Lower leg skin (tissue), 4 donors: ENCODE data around the gene KRTAP12-1. TPM values are rescaled to one million over a fixed set of nuclear protein-coding genes. Genes with fewer than 3 reads are reported as not detected.
A peak's percentile ranks its signal among the peaks of the same experiment; 100 is the strongest.

ENCODE experiments used
- DNase-seq, 2 donors: peaks; one replicate each; pipeline ENCODE4 v3.0.0-alpha.2; 2019; ENCODE audit warnings: low spot score in 2 of 2
- H3K4me3 ChIP-seq: fragments of 200-600 bp; sonication (generic); 2 replicates; pipeline ENCODE4 v1.5.1; 2017; ENCODE audit warnings: mild to moderate bottlenecking, low read depth; ENCODE audit not compliant: poor library complexity, severe bottlenecking
- CTCF ChIP-seq, 3 donors: fragments of 450-650 bp; IDR thresholded peaks; one replicate each; pipeline ENCODE4 v1.5.1; 2016; ENCODE audit warnings: antibody characterized with exemption in 3 of 3, mild to moderate bottlenecking in 3 of 3, moderate library complexity in 2 of 3
- POLR2A ChIP-seq, 2 donors: fragments of 450-650 bp; IDR thresholded peaks; one replicate each; pipeline ENCODE4 v1.6.1; 2016 to 2017; ENCODE audit warnings: antibody characterized with exemption in 2 of 2, mild to moderate bottlenecking in 1 of 2, moderate library complexity in 1 of 2
- WGBS, 2 donors: methylation state at CpG; one replicate each; pipeline ENCODE4 v1.1.5; 2018; 5-methylcytosine and 5-hydroxymethylcytosine counted together
- intact Hi-C: fragments of 100-400 bp; cut with DNase I; formaldehyde crosslinking; loops from one replicate; pipeline ENCODE4 v1.15.0; 2023; ENCODE audit warnings: low total_unique reads
- total RNA-seq, 4 donors: library from RNA; depleted of rRNA; stranded (reverse); fragments of >200 nt; gene quantifications; one replicate each; pipeline ENCODE4 v1.1.0, GENCODE V29; 2016

KRTAP12-1 gene
- total RNA-seq, 4 donors from 2014 or later: 12.3 TPM; not detected in 3

GRCh38 chr21:44682580-44683151 is 703 bp upstream of the KRTAP12-1 start:
- no peak overlapping the region for H3K4me3 ChIP-seq
- TF ChIP-seq CTCF (IDR thresholded peaks at IDR 0.05): no peak
- TF ChIP-seq POLR2A (IDR thresholded peaks at IDR 0.05): no peak
- intact Hi-C loops: no loop called here
- peak in 1 of 2 donors; percentile 64 for DNase-seq
- WGBS, 2 donors: 80 to 82% methylated on average over 15 of the region's 15 CpGs

- 73 to 80% methylated on average over 11 of the region's 11 CpGs for WGBS, 2 donors
- no peak for TF ChIP-seq CTCF (IDR thresholded peaks at IDR 0.05)
- no peak for TF ChIP-seq POLR2A (IDR thresholded peaks at IDR 0.05)
- DNase-seq: peak in 1 of 2 donors; percentile 68
- intact Hi-C loops: no loop called here
- H3K4me3 ChIP-seq: no peak overlapping the region
Measured at GRCh38 chr21:44681152-44681551, 811 bp downstream of the KRTAP12-1 start.

DNA sequence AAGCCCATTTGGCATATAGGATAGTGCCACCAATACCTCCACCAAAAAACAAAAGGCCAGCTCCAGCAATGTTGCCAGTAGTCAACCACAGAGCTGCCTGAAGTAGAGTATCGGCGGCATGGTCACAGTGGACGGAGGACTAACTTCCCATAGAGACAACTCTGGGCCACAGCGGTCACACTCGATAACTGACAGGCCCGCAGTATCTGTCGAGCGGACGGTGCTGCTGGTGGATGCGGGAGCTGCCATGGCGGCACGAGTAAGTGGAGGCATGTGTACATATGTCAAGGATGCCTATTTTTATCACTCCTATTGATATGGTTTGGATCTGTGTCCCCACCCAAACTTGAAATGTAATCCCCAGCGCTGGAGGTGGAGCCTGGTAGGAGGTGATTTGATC is 4.1 kb downstream of the KRTAP12-1 start:
- intact Hi-C loops: no loop called here
- no peak overlapping the region for H3K4me3 ChIP-seq
- no peak for TF ChIP-seq CTCF (IDR thresholded peaks at IDR 0.05)
- DNase-seq: peak in 1 of 2 donors; percentile 77
- WGBS, 2 donors: 94 to 95% methylated on average over 13 of the region's 13 CpGs

DNA sequence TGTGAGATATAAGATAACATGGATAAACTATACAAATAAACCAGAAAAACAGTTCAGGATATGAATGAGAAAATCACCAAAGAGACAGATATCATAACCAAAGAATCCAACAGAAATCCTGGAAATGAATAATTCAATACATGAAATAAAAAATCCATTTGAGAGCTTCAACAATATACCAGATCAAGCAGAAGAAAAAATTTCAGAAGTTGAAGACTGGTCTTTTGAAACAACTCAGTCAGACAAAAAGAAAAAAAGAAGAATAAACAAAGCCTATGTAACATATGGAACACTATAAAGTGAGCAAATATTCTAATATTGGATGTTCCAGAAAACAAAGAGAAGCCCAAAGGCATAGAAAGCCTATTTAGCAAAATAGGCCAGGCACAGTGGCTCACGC is 10.1 kb downstream of the KRTAP12-1 start:
- intact Hi-C loops: no loop called here
- WGBS, 2 donors: 81 to 92% methylated on average over 1 of the region's 1 CpG
- TF ChIP-seq CTCF (IDR thresholded peaks at IDR 0.05) (no peak), POLR2A (IDR thresholded peaks at IDR 0.05) (no peak)
- no peak for DNase-seq
- H3K4me3 ChIP-seq: no peak overlapping the region

DNA sequence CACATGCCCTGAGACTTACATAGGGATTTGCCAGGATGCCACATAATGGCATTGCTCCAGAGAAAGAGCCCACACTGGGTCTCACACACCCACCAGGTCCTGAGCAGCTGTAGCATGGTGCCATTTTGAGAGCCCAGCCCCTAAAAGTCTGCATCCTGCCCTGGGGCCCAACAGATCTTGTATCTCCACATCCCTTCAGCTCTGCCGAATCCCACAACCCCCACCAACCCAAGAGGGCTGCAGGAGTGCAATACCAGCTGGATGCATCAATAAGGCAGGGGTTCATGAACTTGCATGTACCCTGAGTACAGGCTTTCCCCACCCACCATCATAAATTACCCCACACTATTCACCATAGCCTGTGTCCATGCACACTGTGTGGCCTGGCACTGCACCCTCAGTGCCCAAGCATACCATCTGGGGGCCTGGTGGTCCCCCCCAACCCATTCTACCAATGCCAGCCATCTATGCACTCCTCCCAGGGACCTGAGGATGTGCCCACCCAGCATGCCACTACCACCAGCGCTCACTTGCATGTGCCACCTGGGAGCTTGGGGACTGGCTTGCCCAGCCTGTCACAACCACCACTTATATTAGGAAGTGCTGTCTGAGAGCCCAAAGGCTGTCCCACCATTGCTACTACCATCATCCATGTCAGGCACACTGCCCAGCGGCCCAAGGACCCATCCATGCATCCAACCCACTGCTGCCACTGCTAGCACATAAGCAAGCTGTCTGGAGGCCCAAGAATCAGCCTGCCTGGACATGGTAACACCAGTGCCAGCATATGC is 11.1 kb downstream of the KRTAP12-1 start:
- no peak for TF ChIP-seq POLR2A (IDR thresholded peaks at IDR 0.05)
- no peak for TF ChIP-seq CTCF (IDR thresholded peaks at IDR 0.05)
- intact Hi-C loops: no loop called here
- H3K4me3 ChIP-seq: no peak overlapping the region
- peak in 1 of 2 donors; percentile 53 for DNase-seq
- 84 to 91% methylated on average over 3 of the region's 3 CpGs for WGBS, 2 donors
